Epithelial cell of esophagus (primary cell): ENCODE measurements around the gene TOM1L2.

Experiments used
- DNase-seq: peaks from one replicate; pipeline ENCODE4 v3.0.0; 2010; ENCODE audit warnings: low read depth
- H3K4me3 ChIP-seq: 2 replicates; pipeline ENCODE4 v1.5.1; 2011; ENCODE audit warnings: mild to moderate bottlenecking, low read length, control low read depth
- CTCF ChIP-seq: IDR thresholded peaks from 2 replicates; pipeline ENCODE4 v1.5.1; 2011; ENCODE audit warnings: low read depth, mild to moderate bottlenecking, low read length, control low read depth, inconsistent platforms; ENCODE audit not compliant: insufficient read depth; ENCODE audit errors: missing control alignments

Gene TOM1L2

GRCh38 chr17:17806611-17807274 lies 165.5 kb downstream of the TOM1L2 start:
- no peak overlapping the region for H3K4me3 ChIP-seq
- no peak for DNase-seq
- no peak for TF ChIP-seq CTCF

GRCh38 chr17:17806035-17806434 lies 166.2 kb downstream of the TOM1L2 start:
- DNase-seq, result no peak
- no peak overlapping the region for H3K4me3 ChIP-seq
- no peak for TF ChIP-seq CTCF

GRCh38 chr17:17805575-17805974 lies 166.6 kb downstream of the TOM1L2 start:
- TF ChIP-seq CTCF, result no peak
- DNase-seq, result peak; percentile 57
- H3K4me3 ChIP-seq, result no peak overlapping the region

- TF ChIP-seq CTCF, result no peak
- DNase-seq, result no peak
- H3K4me3 ChIP-seq, result no peak overlapping the region
Measured at GRCh38 chr17:17804007-17804406, 168.2 kb downstream of the TOM1L2 start.

- no peak overlapping the region for H3K4me3 ChIP-seq
- no peak for TF ChIP-seq CTCF
- DNase-seq, result no peak
Measured at GRCh38 chr17:17801800-17802481, 170.3 kb downstream of the TOM1L2 start.

- no peak overlapping the region for H3K4me3 ChIP-seq
- no peak for DNase-seq
- TF ChIP-seq CTCF, result no peak
Measured at GRCh38 chr17:17800504-17801021, 171.6 kb downstream of the TOM1L2 start.
